CD4-positive, alpha-beta T cell treated with Interleukin-10 for 1 hour (primary cell): ENCODE data around the gene GPR78.

Source experiments
- DNase-seq: peaks from one replicate; pipeline ENCODE4 v3.0.0-alpha.2; 2020

Gene GPR78

GRCh38 chr4:8601086-8601485, 20.9 kb downstream of the GPR78 start:
- DNase-seq: no peak

- DNase-seq: no peak
These were observed 21.4 kb downstream of the GPR78 start for GRCh38 chr4:8601556-8601955.

- DNase-seq: no peak
These were observed 22.7 kb downstream of the GPR78 start for GRCh38 chr4:8602686-8603430.

GRCh38 chr4:8603931-8604330, 23.7 kb downstream of the GPR78 start:
- no peak for DNase-seq

GRCh38 chr4:8605289-8605688, 25.1 kb downstream of the GPR78 start:
- DNase-seq: no peak

GRCh38 chr4:8606476-8606875, 26.3 kb downstream of the GPR78 start:
- no peak for DNase-seq

- DNase-seq: no peak
These were observed 26.8 kb downstream of the GPR78 start for GRCh38 chr4:8606966-8607365.

GRCh38 chr4:8607603-8608481, 27.6 kb downstream of the GPR78 start:
- DNase-seq: peak; percentile 5

GRCh38 chr4:8608714-8609391, 28.7 kb downstream of the GPR78 start:
- no peak for DNase-seq

- no peak for DNase-seq
These were observed 29.2 kb downstream of the GPR78 start for GRCh38 chr4:8609406-8609805.

- DNase-seq: no peak
These were observed 29.7 kb downstream of the GPR78 start for GRCh38 chr4:8609824-8610350.

- no peak for DNase-seq
These were observed 30.8 kb downstream of the GPR78 start for GRCh38 chr4:8610858-8611616.

- no peak for DNase-seq
These were observed 32.5 kb downstream of the GPR78 start for GRCh38 chr4:8612646-8613045.

GRCh38 chr4:8613421-8614364, 33.5 kb downstream of the GPR78 start:
- no peak for DNase-seq

GRCh38 chr4:8614365-8615193, 34.4 kb downstream of the GPR78 start:
- DNase-seq: no peak

- no peak for DNase-seq
These were observed 35.2 kb downstream of the GPR78 start for GRCh38 chr4:8615366-8615765.

- no peak for DNase-seq
These were observed 36.0 kb downstream of the GPR78 start for GRCh38 chr4:8615921-8616787.

- no peak for DNase-seq
These were observed 36.6 kb downstream of the GPR78 start for GRCh38 chr4:8616831-8617230.

- DNase-seq: no peak
These were observed 37.4 kb downstream of the GPR78 start for GRCh38 chr4:8617486-8618040.
